Inflammatory macrophage (primary cell): ENCODE results near the gene NEU1.
"Not testable (repeated sequence)": the region's sequence is repeated elsewhere in the genome, so short reads cannot be mapped to it uniquely, and the experiment has no call there.

Experiments
- DNase-seq, 2 donors: peaks; one replicate each; pipeline ENCODE4 v3.0.0-alpha.2; 2020 to 2022

NEU1 gene

DNA sequence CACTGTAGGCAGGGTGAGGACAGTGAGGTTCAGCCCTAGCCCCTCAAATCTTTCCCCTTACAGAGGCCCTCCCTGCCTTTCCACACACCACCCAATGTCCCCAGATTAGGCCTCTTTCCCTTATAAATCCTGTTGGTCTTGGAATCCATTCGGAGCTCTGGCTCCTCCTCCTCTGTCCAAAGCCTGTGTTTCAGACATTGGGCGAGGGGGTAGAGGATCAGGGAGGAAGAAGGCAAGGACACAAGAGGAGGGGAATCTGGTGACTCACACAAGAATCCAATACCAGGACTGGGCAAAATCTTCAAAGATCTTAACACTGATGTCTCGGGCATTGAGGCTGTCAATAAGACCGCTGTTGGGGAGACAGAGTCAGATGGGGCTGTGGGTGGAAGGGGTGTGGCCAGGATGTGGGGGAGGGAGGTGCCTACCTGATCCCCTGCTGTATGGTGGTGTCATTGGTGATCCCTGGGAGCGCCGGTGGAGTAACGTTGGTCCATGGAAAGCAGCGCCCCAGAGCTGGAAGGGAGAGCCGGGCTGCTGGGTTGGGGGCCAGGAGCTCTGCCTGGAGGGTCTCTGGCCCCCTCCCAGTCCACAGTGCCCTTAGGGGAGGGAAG is 8.5 kb upstream of the NEU1 start:
- no peak for DNase-seq

DNA sequence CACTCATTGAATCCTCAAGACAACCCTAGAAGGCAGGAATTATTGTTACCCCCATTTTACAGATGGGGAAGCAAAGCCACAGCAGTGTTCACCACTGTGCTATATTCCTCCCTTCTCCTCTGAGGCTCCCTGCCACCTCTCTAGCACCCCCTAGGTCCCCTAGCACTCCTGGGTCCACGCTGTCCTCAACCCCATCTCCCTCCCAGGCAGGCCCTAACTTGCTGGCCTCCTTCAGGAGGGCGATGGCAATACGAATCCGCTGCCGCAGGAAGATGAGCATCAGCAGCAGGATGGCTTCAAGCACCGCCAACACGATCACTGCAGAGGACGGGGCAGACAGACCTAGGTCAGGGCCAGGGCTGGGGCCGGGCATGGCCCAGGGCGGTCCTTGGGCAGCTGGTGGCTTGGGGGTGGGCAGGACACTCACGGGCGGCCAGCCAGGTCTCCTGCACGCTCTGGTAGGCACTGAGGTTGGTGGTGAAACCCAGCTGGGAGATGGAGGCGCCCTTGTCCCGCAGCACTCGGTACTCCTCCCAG is 7.8 kb upstream of the NEU1 start:
- no peak for DNase-seq

DNA sequence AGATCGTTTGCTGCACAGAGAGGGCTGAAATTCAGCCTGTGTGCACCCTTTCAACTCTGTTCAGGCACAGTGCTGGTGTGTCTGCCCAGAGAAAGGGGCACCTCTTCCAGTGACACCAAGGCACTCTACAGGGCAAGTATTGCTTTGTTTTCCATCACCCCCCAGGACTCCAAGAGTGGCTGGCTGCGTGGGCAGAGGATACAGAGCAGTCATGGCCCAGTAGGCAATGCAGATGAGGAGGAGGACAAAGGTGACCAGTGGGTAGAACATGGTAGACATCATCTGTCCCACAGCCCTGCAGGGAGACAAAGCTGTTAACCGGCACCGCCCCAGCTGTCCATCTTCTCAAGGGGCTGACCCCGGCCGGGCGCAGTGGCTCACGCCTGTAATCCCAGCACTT is 6.7 kb upstream of the NEU1 start:
- no peak for DNase-seq

DNA sequence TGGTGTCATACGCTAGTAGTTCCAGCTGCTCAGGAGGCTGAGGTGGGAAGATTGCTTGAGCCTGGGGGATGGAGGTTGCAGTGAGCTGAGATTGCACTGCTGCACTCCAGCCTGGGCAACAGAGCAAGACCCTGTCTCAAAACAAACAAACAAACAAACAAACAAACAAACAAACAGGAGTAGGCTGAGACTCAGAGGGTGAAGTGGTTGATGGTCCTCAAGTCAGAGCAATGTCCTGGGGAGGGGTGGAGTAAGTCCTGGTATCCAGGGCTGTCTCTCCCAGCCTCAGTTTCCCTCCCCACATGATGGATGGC is 6.0 kb upstream of the NEU1 start:
- DNase-seq = not testable (repeated sequence)

DNA sequence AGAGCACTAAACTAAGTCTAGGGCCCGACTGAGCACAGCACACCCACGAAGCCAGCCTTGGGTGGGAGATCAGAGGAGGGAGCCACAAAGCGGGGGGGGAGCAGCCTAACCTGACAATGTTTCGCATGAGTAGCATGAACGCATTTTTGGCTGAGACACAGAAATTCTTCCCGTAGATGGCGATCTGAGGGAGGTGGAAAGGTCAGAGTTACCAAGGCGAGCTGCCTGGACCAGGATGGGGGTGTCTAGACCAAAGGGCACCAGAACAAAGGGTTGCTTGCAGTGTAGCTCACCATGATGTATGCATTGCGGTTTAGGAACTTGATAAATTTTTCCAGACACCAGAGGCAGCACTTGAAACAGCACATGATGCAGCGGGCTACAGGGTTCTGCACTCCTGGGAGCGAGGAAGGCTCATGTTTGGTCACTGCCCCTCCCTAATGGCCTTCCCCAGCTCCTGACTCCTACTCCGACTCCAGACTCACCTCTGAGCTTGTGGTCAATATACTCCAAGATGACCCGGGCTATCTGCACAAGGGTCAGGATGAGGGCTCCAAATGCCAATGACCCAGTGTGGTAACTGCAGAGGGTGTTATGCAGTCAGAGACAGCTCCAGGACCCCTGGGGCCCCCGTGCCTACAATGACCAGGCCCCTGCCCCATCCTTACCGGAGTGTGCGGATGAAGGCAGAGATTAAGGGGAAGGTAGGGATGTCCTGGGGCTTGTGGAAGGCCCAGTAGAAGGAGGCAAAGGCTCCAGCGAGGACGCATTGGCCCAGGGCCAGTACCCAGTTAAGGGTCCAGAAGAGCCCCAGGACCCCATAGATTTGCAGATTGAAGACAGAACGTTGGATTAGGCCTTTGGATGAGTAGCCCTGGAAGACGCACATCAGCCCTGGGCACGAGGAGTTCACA is 2.8 kb upstream of the NEU1 start:
- no peak for DNase-seq

DNA sequence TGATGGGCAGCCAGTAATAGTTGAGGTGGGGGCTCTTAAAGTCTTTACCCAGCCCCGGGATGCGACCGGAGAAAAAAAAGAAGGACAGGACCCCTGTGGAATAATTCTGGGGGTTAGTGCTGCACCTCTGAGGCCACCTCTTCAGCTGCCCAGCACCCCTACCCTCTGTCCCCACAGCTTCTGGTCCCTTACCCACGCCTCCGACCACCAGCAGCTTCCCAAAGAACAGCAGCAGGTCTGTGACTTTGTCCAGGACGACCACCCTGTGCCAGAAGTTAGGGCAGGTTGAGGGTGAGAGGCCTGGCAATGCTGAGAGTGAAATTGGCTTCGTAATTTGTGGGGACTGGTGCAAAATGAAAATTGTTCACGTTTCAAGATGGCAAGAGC is 2.2 kb upstream of the NEU1 start:
- DNase-seq = no peak

DNA sequence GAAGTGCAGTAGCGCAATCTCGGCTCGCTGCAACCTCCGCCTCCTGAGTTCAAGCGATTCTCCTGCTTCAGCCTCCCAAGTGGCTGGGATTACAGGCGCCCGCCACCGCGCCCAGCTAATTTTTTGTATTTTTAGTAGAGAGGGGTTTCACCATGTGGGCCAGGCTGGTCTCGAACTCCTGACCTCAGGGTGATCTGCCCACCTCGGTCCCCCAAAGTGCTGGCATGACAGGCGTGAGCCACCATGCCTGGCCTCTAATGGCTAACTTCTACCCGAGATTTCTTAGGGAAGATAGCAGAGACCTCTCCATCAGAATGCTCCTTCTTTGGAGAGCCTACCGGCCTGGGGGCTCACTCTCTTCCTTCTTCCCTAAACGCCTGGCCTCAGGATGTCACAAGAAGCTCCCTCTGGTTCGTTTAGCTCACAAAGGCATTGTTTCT is 1.5 kb upstream of the NEU1 start:
- not testable (repeated sequence) for DNase-seq

DNA sequence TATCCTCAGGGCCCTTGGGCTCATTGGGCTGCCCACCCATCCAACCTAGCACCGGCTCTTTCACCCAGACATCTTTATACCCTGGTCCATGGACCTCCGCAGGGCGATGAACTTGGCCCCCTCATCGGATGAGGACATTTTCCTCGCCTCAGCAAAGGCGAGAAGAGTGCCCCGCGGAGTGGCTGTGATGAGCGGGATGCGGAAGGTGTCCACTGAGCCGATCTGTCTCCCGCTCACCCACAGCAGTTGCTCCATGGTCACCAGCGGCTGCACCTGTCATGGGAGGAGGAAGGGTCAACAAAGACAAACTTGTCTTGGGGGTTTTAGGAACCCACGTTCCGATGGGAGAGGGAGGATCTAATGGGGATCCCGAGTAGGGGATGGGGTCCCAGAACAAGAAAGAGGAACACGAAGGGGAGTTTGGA is 690 bp downstream of the NEU1 start:
- DNase-seq = no peak

DNA sequence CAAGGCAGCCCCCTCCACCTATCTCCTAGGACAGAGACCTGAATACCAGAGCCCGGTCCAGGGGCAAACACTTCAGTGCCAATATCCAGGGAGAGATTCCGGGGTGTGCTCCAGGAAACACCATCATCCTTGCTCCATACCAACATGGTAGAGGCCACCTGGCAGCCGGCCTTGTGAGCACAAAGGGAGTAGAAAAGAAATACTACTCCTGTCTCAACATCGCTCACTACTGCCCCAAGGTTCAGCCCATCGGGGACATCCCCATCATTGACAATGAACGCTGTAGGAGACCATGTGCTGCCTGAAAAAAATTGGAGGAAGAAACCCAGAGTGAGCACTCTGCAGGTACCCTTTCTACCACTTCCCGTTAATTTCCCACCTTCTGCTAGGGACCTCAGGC is 1.5 kb downstream of the NEU1 start:
- DNase-seq = no peak

DNA sequence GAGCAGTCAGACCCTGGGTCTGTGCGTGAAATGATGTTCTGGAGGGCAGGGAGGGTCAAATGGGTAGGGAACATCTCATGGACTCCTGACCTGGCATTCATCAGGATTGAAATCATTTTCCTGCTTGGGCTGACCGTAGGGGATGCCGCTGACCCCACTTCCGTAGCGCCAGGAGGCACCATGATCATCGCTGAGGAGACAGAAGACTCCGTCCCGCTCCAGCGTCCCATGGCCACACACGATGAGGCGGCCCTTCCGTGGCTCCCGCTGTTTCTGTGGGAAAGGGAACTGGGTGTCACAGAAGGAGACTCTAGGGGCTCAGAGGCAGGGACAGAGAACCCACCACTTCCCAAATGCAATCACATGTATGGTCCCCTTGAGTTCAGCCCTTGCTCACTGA is 2.3 kb downstream of the NEU1 start:
- DNase-seq = no peak

DNA sequence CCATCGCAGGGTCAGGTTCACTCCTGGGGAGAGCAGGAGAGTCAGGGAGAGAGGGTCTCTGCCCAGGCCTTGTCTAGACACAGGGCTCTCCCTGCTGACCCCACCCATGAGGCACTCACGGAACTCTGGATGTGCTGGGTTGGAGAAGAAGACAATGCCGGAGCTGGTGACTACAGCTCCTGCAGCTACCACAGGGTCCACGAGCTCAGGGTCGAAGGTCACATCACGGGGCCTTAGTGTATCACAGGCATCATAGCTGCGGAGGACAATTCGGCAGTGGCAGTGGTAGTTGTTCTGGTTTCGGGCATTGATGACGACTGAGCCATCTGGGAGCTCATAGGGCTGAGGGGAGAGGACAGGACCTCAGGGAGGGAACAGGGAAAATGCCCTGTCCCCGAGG is 2.7 kb downstream of the NEU1 start:
- no peak for DNase-seq

DNA sequence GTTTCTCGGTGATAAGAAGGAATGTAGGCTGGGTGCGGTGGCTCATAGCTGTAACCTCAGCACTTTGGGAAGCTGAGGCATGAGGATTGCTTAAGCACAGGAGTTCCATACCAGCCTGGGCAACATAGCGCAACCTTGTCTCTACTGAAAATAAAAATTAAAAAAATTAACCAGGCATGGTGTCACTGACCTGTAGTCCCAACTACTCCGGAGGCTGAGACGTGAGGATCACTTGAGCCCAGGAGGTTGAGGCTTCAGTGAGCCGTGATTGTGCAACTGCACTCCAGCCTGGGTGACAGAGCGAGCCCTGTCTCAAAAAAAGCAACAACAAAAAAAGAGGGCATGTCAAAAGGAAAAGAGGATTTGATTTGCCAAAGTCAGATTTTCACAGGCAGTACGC is 3.9 kb downstream of the NEU1 start:
- no peak for DNase-seq

DNA sequence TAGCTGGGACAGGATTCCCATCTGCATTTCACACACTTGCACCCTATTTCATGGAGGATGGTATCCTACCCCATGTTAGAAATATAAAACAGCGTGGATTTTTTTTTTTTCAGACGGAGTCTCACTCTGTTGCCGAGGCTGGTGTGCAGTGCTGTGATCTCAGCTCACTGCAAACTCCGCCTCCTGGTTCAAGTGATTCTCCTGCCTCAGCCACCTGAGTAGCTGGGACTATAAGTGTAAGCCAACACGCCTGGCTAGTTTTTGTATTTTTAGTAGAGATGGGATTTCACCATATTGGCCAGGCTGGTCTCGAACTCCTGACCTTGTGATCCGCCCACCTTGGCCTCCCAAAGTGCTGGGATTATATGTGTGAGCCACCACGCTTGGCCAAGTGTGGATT is 4.8 kb downstream of the NEU1 start:
- not testable (repeated sequence) for DNase-seq

DNA sequence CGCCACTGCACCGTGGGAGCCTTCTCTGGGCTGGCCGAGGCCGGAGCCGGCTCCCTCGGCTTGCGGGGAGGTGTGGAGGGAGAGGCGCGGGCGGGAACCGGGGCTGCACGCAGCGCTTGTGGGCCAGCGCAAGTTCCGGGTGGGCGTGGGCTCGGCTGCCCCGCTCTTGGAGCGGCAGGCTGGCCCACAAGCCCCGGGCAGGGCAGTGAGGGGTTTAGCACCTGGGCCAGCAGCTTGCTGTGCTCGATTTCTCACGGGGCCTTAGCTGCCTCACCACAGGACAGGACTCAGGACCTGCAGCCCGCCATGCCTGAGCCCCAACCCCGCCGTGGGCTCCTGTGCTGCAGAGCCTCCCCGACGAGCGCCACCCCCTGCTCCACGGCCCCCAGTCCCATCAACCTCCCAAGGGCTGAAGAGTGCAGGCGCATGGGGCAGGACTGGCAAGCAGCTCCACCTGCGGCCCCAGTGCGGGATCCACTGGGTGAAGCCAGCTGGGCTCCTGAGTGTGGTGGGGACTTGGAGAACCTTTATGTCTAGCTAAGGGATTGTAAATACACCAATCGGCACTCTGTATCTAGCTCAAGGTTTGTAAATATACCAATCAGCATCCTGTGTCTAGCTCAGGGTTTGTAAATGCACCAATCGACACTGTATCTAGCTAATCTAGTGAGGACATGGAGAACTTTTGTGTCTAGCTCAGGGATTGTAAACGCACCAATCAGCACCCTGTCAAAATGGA is 10.5 kb downstream of the NEU1 start:
- DNase-seq = not testable (repeated sequence)

DNA sequence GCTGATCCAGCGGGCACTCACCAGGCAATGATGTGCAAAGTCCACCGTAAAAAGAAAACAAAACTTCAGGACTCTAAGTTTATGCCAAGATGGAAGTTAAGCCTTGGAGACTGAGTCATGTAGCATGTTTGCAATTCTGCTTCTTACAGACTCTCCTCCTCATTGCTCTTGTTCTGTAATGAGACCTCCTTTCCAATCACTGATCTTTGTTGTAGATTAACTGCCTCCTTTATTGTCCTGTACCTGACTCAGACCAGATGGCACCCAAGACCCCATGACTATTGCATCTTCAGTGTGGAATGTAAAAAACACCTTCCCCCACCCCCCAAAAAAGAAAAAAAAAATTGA is 11.2 kb downstream of the NEU1 start:
- no peak for DNase-seq

DNA sequence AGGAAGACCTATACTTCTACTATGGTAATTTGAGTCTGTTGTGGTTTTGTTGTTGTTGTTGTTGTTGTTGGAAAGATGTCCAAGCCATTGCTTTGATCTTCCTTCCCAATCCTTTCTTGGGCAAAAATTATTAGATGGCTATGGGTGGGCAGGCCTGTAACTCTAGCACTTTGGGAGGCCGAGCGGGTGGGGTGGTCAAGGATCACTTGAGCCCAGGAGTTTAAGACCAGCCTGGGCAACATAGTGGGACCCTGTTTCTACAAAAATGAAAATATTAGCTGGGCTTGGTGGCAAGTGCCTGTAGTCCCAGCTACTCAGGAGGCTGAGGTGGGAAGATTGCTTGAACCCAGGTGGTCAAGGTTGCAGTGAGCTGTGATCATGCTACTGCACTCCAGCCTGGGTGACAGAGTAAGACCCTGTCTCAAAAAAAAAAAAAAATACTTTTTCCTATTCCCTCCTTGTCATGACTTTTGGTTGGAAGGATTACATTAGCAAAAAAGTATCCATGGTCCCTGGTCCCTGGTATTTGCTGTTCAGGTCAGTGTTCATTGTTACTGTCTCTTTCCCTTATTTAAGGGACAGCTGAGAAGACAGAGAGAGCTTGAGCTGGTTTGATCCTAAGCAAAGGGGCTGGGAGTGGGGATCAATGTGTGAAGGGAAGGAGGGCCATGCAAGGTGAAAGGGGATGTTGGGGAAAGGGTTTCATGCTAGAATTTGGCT is 11.7 kb downstream of the NEU1 start:
- no peak for DNase-seq

DNA sequence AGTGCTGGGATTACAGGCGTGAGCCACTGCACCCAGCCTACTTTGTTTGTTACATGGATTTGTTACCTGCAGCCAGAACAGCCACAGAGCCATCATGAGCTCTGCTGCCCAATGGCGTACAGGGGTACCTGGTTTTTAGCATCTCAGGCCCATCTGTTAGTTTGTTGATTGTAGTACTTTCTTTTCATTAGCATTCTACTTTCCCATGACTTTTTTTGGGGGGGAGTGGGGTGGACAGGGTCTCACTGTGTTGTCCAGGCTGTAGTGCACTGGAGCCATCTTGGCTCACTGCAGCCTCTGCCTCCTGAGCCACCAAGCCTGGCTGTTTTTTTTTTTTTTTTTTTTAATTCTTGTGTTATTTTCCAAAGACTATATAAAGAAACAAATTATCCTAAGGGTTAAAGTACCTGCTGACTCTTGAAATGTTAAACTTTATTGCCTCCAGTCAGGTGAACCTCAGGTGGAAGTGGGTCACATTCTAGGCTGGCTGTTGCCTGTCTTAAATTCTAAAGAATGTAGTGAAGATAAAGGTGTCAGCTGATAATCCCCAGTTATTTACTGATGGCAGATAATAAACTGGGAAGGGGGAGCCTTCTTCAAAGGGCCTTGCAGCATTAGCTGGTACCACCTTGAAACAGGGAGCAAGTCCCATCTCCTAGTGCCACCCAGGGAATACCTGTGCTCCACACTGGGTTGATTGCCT is 15.2 kb downstream of the NEU1 start:
- no peak for DNase-seq

DNA sequence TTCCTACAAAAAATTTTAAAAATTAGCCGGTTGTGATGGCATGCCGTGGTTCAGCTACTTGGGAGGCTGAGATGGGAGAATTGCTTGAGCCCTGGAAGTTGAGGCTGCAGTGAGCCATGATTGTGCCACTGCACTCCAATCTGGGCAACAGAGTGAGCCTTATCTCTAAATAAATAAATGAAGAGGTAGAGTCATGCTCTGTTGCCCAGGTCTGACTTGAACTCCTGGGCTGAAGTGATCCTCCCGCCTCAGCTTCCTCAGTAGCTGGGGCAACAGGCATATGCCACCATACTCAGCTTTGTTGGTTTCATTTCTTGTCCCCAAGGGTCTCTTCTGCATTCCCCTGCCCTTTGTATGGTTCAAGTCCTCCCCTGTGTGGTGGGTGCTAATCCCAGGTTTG is 18.1 kb downstream of the NEU1 start:
- no peak for DNase-seq

DNA sequence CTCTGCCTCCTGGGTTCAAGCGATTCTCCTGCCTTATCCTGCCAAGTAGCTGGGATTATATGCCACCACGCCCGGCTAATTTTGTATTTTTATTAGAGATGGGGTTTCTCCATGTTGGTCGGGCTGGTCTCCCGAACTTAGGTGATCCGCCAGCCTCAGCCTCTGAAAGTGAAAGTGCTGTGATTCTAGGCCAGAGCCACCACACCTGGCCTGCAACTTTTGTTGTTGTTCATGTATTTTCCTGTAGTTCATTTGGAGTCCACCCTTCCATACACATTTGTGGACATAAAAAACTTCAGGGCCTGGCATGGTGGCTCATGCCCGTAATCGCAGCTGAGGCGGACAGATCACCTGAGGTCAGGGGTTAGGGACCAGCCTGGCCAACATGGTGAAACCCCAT is 20.6 kb downstream of the NEU1 start:
- no peak for DNase-seq

DNA sequence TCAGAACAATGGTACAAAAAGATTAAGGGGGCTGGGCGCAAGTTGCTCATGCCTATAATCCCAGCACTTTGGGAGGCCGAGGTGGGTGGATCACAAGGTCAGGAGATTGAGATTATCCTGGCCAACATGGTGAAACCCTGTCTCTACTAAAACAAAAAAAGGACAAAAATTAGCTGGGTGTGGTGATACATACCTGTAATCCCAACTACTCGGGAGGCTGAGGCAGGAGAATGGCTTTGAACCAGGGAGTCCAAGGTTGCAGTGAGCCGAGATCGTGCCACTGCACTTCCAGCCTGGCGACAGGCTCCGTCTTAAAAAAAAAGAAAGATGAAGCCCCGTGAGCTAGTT is 22.9 kb downstream of the NEU1 start:
- DNase-seq = not testable (repeated sequence)

DNA sequence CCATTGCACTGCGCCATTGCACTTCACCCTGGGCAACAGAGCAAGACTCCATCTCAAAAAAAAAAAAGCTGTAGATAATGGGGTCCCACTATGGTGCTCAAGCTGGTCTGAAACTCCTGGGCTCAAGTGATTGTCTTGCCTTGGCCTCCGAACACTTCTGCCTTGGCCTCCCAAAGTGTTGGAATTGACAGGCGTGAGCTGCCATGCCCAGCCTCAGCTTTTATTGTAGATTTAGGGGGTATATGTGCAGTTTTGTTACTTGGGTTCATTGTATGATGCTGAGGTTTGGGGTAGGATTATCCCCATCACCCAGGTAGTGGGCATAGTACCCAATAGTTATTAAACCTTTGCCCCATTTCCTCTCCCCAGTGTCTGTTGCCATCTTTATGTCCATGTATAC is 23.7 kb downstream of the NEU1 start:
- no peak for DNase-seq

DNA sequence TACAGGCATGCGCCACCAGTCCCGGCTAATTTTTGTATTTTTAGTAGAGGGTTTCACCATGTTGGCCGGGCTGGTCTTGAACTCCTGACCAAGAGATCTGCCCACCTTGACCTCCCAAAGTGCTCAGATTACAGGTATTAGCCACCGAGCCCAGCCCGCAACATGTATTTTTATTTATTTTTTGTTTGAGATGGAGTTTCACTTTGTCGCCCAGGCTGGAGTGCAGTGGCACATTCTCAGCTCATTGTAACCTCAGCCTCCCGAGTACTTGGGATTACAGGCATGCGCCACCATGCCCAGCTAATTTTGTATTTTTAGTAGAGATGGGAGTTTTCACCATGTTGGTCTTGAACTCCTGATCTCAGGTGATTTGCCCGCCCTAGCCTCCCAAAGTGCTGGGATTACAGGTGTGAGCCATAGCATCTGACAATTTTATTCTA is 24.5 kb downstream of the NEU1 start:
- DNase-seq = not testable (repeated sequence)
